AG09319 (cell line): ENCODE data around the gene ESPNL.

Experiments
- DNase-seq: peaks from one replicate; pipeline ENCODE4 v3.0.0-alpha.2; 2010; ENCODE audit warnings: low read depth; ENCODE audit errors: extremely low read depth
- CTCF ChIP-seq: IDR thresholded peaks from 2 replicates; pipeline ENCODE4 v1.5.1; 2011; ENCODE audit warnings: low read depth, mild to moderate bottlenecking, inconsistent platforms, low read length, moderate library complexity

ESPNL gene

GRCh38 chr2:238139196-238140039, 39.3 kb downstream of the ESPNL start:
- no peak for DNase-seq
- peak; percentile 41 for TF ChIP-seq CTCF

- no peak for TF ChIP-seq CTCF
Observed at GRCh38 chr2:238140040-238140439, 39.9 kb downstream of the ESPNL start.

GRCh38 chr2:238140721-238141540, 40.8 kb downstream of the ESPNL start:
- no peak for TF ChIP-seq CTCF
- no peak for DNase-seq

More at GRCh38 chr2:238140040-238140439, 39.9 kb downstream of the ESPNL start:
- DNase-seq: no peak

GRCh38 chr2:238141541-238142318, 41.6 kb downstream of the ESPNL start:
- no peak for DNase-seq

GRCh38 chr2:238142382-238143205, 42.5 kb downstream of the ESPNL start:
- DNase-seq: no peak
- no peak for TF ChIP-seq CTCF

More at GRCh38 chr2:238141541-238142318, 41.6 kb downstream of the ESPNL start:
- no peak for TF ChIP-seq CTCF

GRCh38 chr2:238143239-238143951, 43.3 kb downstream of the ESPNL start:
- peak; percentile 12 for DNase-seq
- no peak for TF ChIP-seq CTCF
